SU-DHL-6 (cell line): ENCODE measurements around the gene CTNND2.

Experiments used
- H2AFZ ChIP-seq: fragments of 200-600 bp; sonication (generic); 2 replicates; pipeline ENCODE4 v1.6.1; 2014; ENCODE audit warnings: low read depth, mild to moderate bottlenecking, moderate library complexity, mixed read lengths, antibody characterized with exemption, low read length; ENCODE audit not compliant: severe bottlenecking
- H3F3A ChIP-seq: fragments of 200-600 bp; shearing (Covaris generic); 2 replicates; pipeline ENCODE4 v1.6.0; 2016; ENCODE audit warnings: antibody characterized with exemption, mild to moderate bottlenecking; ENCODE audit not compliant: insufficient read depth
- H3K27ac ChIP-seq: fragments of 200-600 bp; sonication (generic); 2 replicates; pipeline ENCODE4 v1.5.1; 2016; ENCODE audit warnings: low read depth, mild to moderate bottlenecking, low read length, moderate library complexity, mixed read lengths
- H3K27me3 ChIP-seq: fragments of 200-600 bp; sonication (generic), shearing (Covaris generic); 2 replicates; pipeline ENCODE4 v1.6.0; 2014; ENCODE audit warnings: mild to moderate bottlenecking, low read length
- H3K36me3 ChIP-seq: fragments of 200-600 bp; sonication (generic); 2 replicates; pipeline ENCODE4 v1.6.1; 2014; ENCODE audit warnings: mild to moderate bottlenecking, low read length, mixed read lengths
- H3K4me2 ChIP-seq: fragments of 300-600, 200-600 bp; shearing (Covaris generic), sonication (generic); 2 replicates; pipeline ENCODE4 v1.6.0; 2014; ENCODE audit warnings: low read length, low read depth, mild to moderate bottlenecking; ENCODE audit not compliant: poor library complexity, severe bottlenecking
- H3K4me3 ChIP-seq: fragments of 200-600 bp; sonication (generic); 2 replicates; pipeline ENCODE4 v1.5.1; 2014; ENCODE audit warnings: antibody characterized with exemption, low read length, mild to moderate bottlenecking, mixed read lengths; ENCODE audit not compliant: insufficient read depth, poor library complexity, severe bottlenecking
- H3K79me2 ChIP-seq: fragments of 200-600 bp; sonication (generic); 2 replicates; pipeline ENCODE4 v1.6.1; 2014; ENCODE audit warnings: mild to moderate bottlenecking, low read length, moderate library complexity; ENCODE audit not compliant: insufficient read depth
- H3K9ac ChIP-seq: fragments of 200-600 bp; sonication (generic); 2 replicates; pipeline ENCODE4 v1.7.0; 2014; ENCODE audit warnings: mild to moderate bottlenecking, low read length
- H3K9me2 ChIP-seq: fragments of 200-600 bp; sonication (generic); replicated peaks from 2 replicates; pipeline ENCODE4 v1.6.1; 2014; ENCODE audit warnings: low read length; ENCODE audit not compliant: insufficient read depth
- H3K9me3 ChIP-seq: fragments of 200-600 bp; sonication (generic); 2 replicates; pipeline ENCODE4 v1.6.1; 2014; ENCODE audit warnings: low read length, mixed read lengths; ENCODE audit not compliant: insufficient read depth
- H4K20me1 ChIP-seq: fragments of 200-600 bp; sonication (generic); 2 replicates; pipeline ENCODE4 v1.6.1; 2014; ENCODE audit warnings: low read depth, mild to moderate bottlenecking, antibody characterized with exemption, low read length, moderate library complexity, mixed read lengths
- CTCF ChIP-seq: fragments of 200-600 bp; sonication (generic); IDR thresholded peaks from one replicate; pipeline ENCODE4 v1.5.1; 2017; ENCODE audit warnings: antibody characterized with exemption, mild to moderate bottlenecking, low read length, moderate library complexity; ENCODE audit not compliant: insufficient read depth, poor library complexity, severe bottlenecking
- EZH2phosphoT487 ChIP-seq: fragments of 200-600 bp; sonication (generic), shearing (Covaris generic); conservative IDR thresholded peaks from 2 replicates; pipeline ENCODE4 v1.6.1; 2018; ENCODE audit warnings: mild to moderate bottlenecking, antibody characterized with exemption, low read length, moderate library complexity, mixed read lengths

The CTNND2 gene

GRCh38 chr5:11476866-11477265 is 427.4 kb downstream of the CTNND2 start:
- H3K4me3 ChIP-seq = no peak overlapping the region
- no peak overlapping the region for H3K4me2 ChIP-seq
- H4K20me1 ChIP-seq = no peaks in the 10 kb centered on the region
- no peaks in the 10 kb centered on the region for H3K9me2 ChIP-seq
- H3K36me3 ChIP-seq = no peaks in the 10 kb centered on the region
- H3K79me2 ChIP-seq = no peaks in the 10 kb centered on the region
- H3K27me3 ChIP-seq = no peaks in the 10 kb centered on the region
- no peak overlapping the region for H2AFZ ChIP-seq
- TF ChIP-seq CTCF (no peak), EZH2phosphoT487 (no peak)
- no peaks in the 10 kb centered on the region for H3F3A ChIP-seq
- no peak overlapping the region for H3K9ac ChIP-seq
- H3K9me3 ChIP-seq = no peaks in the 10 kb centered on the region
- no peak overlapping the region for H3K27ac ChIP-seq

- Histone ChIP-seq H3K27ac (no peak overlapping the region), H3K36me3 (no peaks in the 10 kb centered on the region), H3K4me3 (no peak overlapping the region), H3K9me2 (no peaks in the 10 kb centered on the region), H3K79me2 (no peaks in the 10 kb centered on the region), H3K9ac (no peak overlapping the region), H2AFZ (no peak overlapping the region), H3K27me3 (0 out of 2 replicates have a peak, but pooled peaks cover 6% of the 10 kb centered on the region), H3K9me3 (no peaks in the 10 kb centered on the region), H3F3A (no peaks in the 10 kb centered on the region), H3K4me2 (no peak overlapping the region), H4K20me1 (no peaks in the 10 kb centered on the region)
- TF ChIP-seq CTCF = no peak
- no peak for TF ChIP-seq EZH2phosphoT487
Measured at GRCh38 chr5:11468334-11469039, 435.8 kb downstream of the CTNND2 start.

- H3K27me3 ChIP-seq = 0 out of 2 replicates have a peak, but pooled peaks cover 6% of the 10 kb centered on the region
- H3K79me2 ChIP-seq = no peaks in the 10 kb centered on the region
- H3K9me2 ChIP-seq = no peaks in the 10 kb centered on the region
- H4K20me1 ChIP-seq = no peaks in the 10 kb centered on the region
- H3K9ac ChIP-seq = no peak overlapping the region
- H3F3A ChIP-seq = no peaks in the 10 kb centered on the region
- H3K4me2 ChIP-seq = no peak overlapping the region
- H3K27ac ChIP-seq = no peak overlapping the region
- no peaks in the 10 kb centered on the region for H3K9me3 ChIP-seq
- no peak overlapping the region for H3K4me3 ChIP-seq
- no peak overlapping the region for H2AFZ ChIP-seq
- no peak for TF ChIP-seq CTCF
- no peak for TF ChIP-seq EZH2phosphoT487
- H3K36me3 ChIP-seq = no peaks in the 10 kb centered on the region
Measured at GRCh38 chr5:11467588-11467987, 436.7 kb downstream of the CTNND2 start.
